Natural killer cell (primary cell): Measurements from ENCODE around the gene GNMT. TPM values are rescaled to one million over a fixed set of nuclear protein-coding genes. Genes with fewer than 3 reads are reported as not detected.
A peak's percentile ranks its signal among the peaks of the same experiment; 100 is the strongest.

Experiments
- ATAC-seq, 3 donors: fragments of 150-1000 bp in 2 of 3; fragments of 200-7000 bp in 1 of 3; cut with Tn5 transposase; 1 replicate in 1 of 3; 2 replicates in 2 of 3; pipeline ENCODE4 v1.10.0; 2021; ENCODE audit warnings: mild to moderate bottlenecking in 2 of 3, moderate library complexity in 2 of 3
- DNase-seq, 2 donors: peaks; one replicate each; pipeline versions ENCODE4 v3.0.0 to v3.0.0-alpha.2; 2013 to 2021; ENCODE audit warnings: mixed read lengths in 1 of 2
- H3K27ac ChIP-seq: one replicate; pipeline ENCODE4 v1.5.1; 2013; ENCODE audit warnings: mild to moderate bottlenecking, low read length
- H3K27me3 ChIP-seq: one replicate; pipeline ENCODE4 v1.6.1; 2013; ENCODE audit warnings: low read length; ENCODE audit not compliant: control insufficient read depth, insufficient read depth
- H3K36me3 ChIP-seq: one replicate; pipeline ENCODE4 v1.6.1; 2013; ENCODE audit warnings: low read length; ENCODE audit not compliant: control insufficient read depth, insufficient read depth
- H3K4me1 ChIP-seq: one replicate; pipeline ENCODE4 v1.6.1; 2013; ENCODE audit warnings: low read length; ENCODE audit not compliant: control insufficient read depth, insufficient read depth
- H3K4me3 ChIP-seq: one replicate; pipeline ENCODE4 v1.5.1; 2013; ENCODE audit warnings: low read length
- H3K9me3 ChIP-seq: one replicate; pipeline ENCODE4 v1.6.1; 2013; ENCODE audit warnings: low read length; ENCODE audit not compliant: control insufficient read depth, insufficient read depth
- H3K27ac Mint-ChIP-seq, 2 donors: one replicate each; pipeline ENCODE4 v1.8.0; 2022; ENCODE audit warnings: mild to moderate bottlenecking in 2 of 2, mixed read lengths in 2 of 2, moderate library complexity in 1 of 2
- H3K27me3 Mint-ChIP-seq, 2 donors: one replicate each; pipeline ENCODE4 v1.8.0; 2022; ENCODE audit warnings: low read depth in 2 of 2, mixed read lengths in 2 of 2
- H3K36me3 Mint-ChIP-seq: one replicate; pipeline ENCODE4 v1.8.0; 2022; ENCODE audit warnings: mixed read lengths
- H3K4me1 Mint-ChIP-seq, 2 donors: one replicate each; pipeline ENCODE4 v1.8.0; 2022; ENCODE audit warnings: mixed read lengths in 2 of 2
- H3K4me3 Mint-ChIP-seq: one replicate; pipeline ENCODE4 v1.8.0; 2022; ENCODE audit warnings: mild to moderate bottlenecking, moderate library complexity, mixed read lengths
- H3K9me3 Mint-ChIP-seq, 2 donors: one replicate each; pipeline ENCODE4 v1.8.0; 2022; ENCODE audit warnings: mixed read lengths in 2 of 2
- CTCF ChIP-seq: fragments of 200-600 bp; IDR thresholded peaks from one replicate; pipeline ENCODE4 v1.8.0; 2022; ENCODE audit warnings: antibody characterized with exemption
- WGBS: methylation state at CpG from one replicate; pipeline ENCODE4 v1.1.7; 2013; ENCODE audit warnings: missing lambda C conversion rate; ENCODE audit not compliant: insufficient coverage; 5-methylcytosine and 5-hydroxymethylcytosine counted together
- intact Hi-C: fragments of 100-400 bp; cut with micrococcal nuclease; formaldehyde crosslinking; loops from one replicate; pipeline ENCODE4 v1.14.2; 2022
- total RNA-seq, 4 donors: library from RNA; stranded (reverse); fragments of 120-200 nt in 1 of 4; gene quantifications; one replicate each; pipeline versions ENCODE4 v1.2.3 to v1.2.4, GENCODE V29; 2013 to 2022

GNMT gene
- total RNA-seq, 3 donors from 2014 or later (not counting 1 experiment from before 2014, with no cell fraction given): 2.0 to 2.8 (median 2.6) TPM

DNA sequence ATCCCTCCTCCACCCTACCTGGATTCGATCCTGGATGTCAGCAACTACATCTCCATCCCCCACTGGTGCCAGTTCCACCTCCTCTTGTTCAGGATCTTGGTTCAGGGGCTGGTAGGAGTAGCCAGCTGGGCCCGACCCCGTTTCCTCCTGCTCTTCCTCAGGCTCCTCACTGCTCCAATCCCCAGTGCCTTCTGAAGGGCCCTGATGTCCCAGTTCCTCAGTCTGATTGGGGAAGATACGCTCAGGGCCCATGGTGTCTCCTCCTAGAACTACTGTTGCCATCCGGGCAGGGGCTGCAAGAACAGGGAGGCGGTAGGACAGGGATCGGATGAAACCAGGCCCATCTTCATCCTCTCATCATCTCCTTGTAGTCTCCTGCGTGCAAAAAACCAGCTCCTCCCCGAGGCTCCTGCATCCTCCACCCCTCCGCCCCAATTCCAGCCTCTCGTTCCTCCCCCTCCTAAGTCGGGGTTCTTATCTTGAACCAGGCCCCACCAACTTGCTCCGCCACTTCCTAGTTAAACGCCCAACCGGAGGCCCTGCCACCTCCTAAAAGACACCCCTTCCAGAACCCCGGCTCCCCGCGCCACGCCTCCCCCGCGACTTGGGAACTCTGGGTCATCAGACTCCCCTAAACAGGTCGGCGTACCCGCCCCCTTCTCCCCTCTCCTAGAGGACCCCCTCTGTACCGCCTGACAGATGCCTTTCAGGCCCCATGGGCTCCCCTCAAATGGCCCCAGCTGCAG, 52.7 kb downstream of the GNMT start:
- TF ChIP-seq CTCF: no peak
- Histone ChIP-seq H3K9me3 (no peaks in the 10 kb centered on the region), H3K4me1 (peaks cover 40% of the 10 kb centered on the region), H3K4me3 (peak overlapping the region; percentile 78), H3K36me3 (peaks cover 44% of the 10 kb centered on the region), H3K27ac (peak overlapping the region; percentile 22), H3K27me3 (no peaks in the 10 kb centered on the region)
- intact Hi-C loops: no loop called here
- 6% methylated on average over 25 of the region's 25 CpGs for WGBS
- Mint-ChIP-seq H3K36me3 (no peaks in the 10 kb centered on the region), H3K4me1 (peaks cover 36 to 59% of the 10 kb centered on the region in 2 donors), H3K27ac (peak overlapping the region; percentile 87 to 93), H3K4me3 (peak overlapping the region; percentile 97), H3K27me3 (no peaks in the 10 kb centered on the region), H3K9me3 (no peaks in the 10 kb centered on the region)
- DNase-seq: no peak
- ATAC-seq: no peak

Other genes with a start within 250 kb of the GNMT start
- gene PRPH2, start 238.2 kb upstream of the GNMT start, total RNA-seq: under 1 TPM; 0.12 to 0.16 (median 0.13) TPM
- 10 to 100 TPM; 64.1 to 77.6 (median 65.6) TPM for gene TBCC, start 214.7 kb upstream of the GNMT start, total RNA-seq
- 10 to 100 TPM; 31.1 to 43.4 (median 37.1) TPM for gene BICRAL, start 178.7 kb upstream of the GNMT start, total RNA-seq
- gene RPL7L1, start 81.1 kb upstream of the GNMT start, total RNA-seq: 10 to 100 TPM; 66.9 to 67.2 (median 66.9) TPM
- 1 to 10 TPM in 2 of 3 donors, not detected in 1; 3.7 to 4.7 TPM for gene PTCRA, start 44.7 kb upstream of the GNMT start, total RNA-seq
- gene CNPY3, start 31.3 kb upstream of the GNMT start, total RNA-seq: 10 to 100 TPM; 52.4 to 71.2 (median 59.8) TPM
- gene PEX6, start 18.4 kb downstream of the GNMT start, total RNA-seq: 10 to 100 TPM in 1 of 3 donors, 1 to 10 TPM in 2; 8.2 to 13.6 (median 9.9) TPM
- gene PPP2R5D, start 23.8 kb downstream of the GNMT start, total RNA-seq: 10 to 100 TPM; 30.5 to 49.1 (median 40.1) TPM
- gene MEA1, start 53.2 kb downstream of the GNMT start, total RNA-seq: 10 to 100 TPM; 29.6 to 34.3 (median 34.2) TPM
- gene KLHDC3, start 53.5 kb downstream of the GNMT start, total RNA-seq: 10 to 100 TPM; 52.7 to 60.9 (median 53.7) TPM
- 10 to 100 TPM; 33.1 to 43.9 (median 38.7) TPM for gene RRP36, start 60.9 kb downstream of the GNMT start, total RNA-seq
- 10 to 100 TPM in 1 of 3 donors, 1 to 10 TPM in 2; 9.6 to 10.1 (median 9.9) TPM for gene CUL7, start 93.1 kb downstream of the GNMT start, total RNA-seq
- 10 to 100 TPM; 33.4 to 38.4 (median 33.9) TPM for gene MRPL2, start 98.7 kb downstream of the GNMT start, total RNA-seq
- gene KLC4, start 98.9 kb downstream of the GNMT start, total RNA-seq: 10 to 100 TPM; 35.9 to 39.4 (median 37.4) TPM
- 1 to 10 TPM; 1.7 to 5.6 (median 2.8) TPM for gene PTK7, start 115.6 kb downstream of the GNMT start, total RNA-seq
- gene SRF, start 210.5 kb downstream of the GNMT start, total RNA-seq: 10 to 100 TPM; 31.6 to 33.0 (median 32.0) TPM
- 10 to 100 TPM; 73.1 to 85.7 (median 73.9) TPM for gene CUL9, start 221.4 kb downstream of the GNMT start, total RNA-seq